H9 (cell line): ENCODE data around the gene CD247. TPM values are rescaled to one million over a fixed set of nuclear protein-coding genes. Genes with fewer than 3 reads are reported as not detected.

Source experiments
- DNase-seq: peaks from one replicate; pipeline ENCODE4 v3.0.0-alpha.2; 2017
- H2AFZ ChIP-seq: one replicate; pipeline ENCODE4 v1.6.1; 2013; ENCODE audit warnings: mild to moderate bottlenecking, low read length, control low read depth, moderate library complexity
- H2AK5ac ChIP-seq: 2 replicates; pipeline ENCODE4 v1.6.1; 2013; ENCODE audit warnings: low read length, control low read depth, mixed read lengths; ENCODE audit not compliant: insufficient read length
- H2BK120ac ChIP-seq: one replicate; pipeline ENCODE4 v1.6.1; 2013; ENCODE audit warnings: low read depth, mild to moderate bottlenecking, low read length, control low read depth, inconsistent platforms; ENCODE audit not compliant: poor library complexity, severe bottlenecking
- H2BK12ac ChIP-seq: 2 replicates; pipeline ENCODE4 v1.6.1; 2013; ENCODE audit warnings: low read length, control low read depth, mixed read lengths, low read depth; ENCODE audit not compliant: insufficient read length
- H2BK15ac ChIP-seq: 2 replicates; pipeline ENCODE4 v1.6.1; 2013; ENCODE audit warnings: low read depth, low read length, control low read depth
- H2BK20ac ChIP-seq: one replicate; pipeline ENCODE4 v1.6.1; 2013; ENCODE audit warnings: low read depth, mild to moderate bottlenecking, low read length, control low read depth, inconsistent platforms; ENCODE audit not compliant: poor library complexity, severe bottlenecking
- H2BK5ac ChIP-seq: 2 replicates; pipeline ENCODE4 v1.6.1; 2013; ENCODE audit warnings: low read length, control low read depth, mixed read lengths; ENCODE audit not compliant: insufficient read length
- H3K14ac ChIP-seq: 2 replicates; pipeline ENCODE4 v1.6.1; 2013; ENCODE audit warnings: low read length, control low read depth; ENCODE audit not compliant: insufficient read depth
- H3K18ac ChIP-seq: 2 replicates; pipeline ENCODE4 v1.6.1; 2013; ENCODE audit warnings: low read depth, mild to moderate bottlenecking, mixed read lengths, low read length, control low read depth; ENCODE audit not compliant: insufficient read length
- H3K23ac ChIP-seq: 2 replicates; pipeline ENCODE4 v1.6.1; 2013; ENCODE audit warnings: low read length, control low read depth, mixed read lengths, low read depth; ENCODE audit not compliant: insufficient read length
- H3K23me2 ChIP-seq: 2 replicates; pipeline ENCODE4 v1.6.1; 2013; ENCODE audit warnings: low read depth, mild to moderate bottlenecking, mixed read lengths, low read length, control low read depth; ENCODE audit not compliant: insufficient read length, poor library complexity, severe bottlenecking
- H3K27ac ChIP-seq: 2 replicates; pipeline ENCODE4 v1.5.1; 2013; ENCODE audit warnings: low read length, control low read depth, mixed read lengths, low read depth; ENCODE audit not compliant: insufficient read length
- H3K27me3 ChIP-seq: 2 replicates; pipeline ENCODE4 v1.6.1; 2013; ENCODE audit warnings: low read length, control low read depth, inconsistent platforms; ENCODE audit not compliant: insufficient read depth
- H3K4ac ChIP-seq: 2 replicates; pipeline ENCODE4 v1.6.1; 2013; ENCODE audit warnings: low read depth, mild to moderate bottlenecking, control low read depth, inconsistent platforms, low read length, moderate library complexity
- H3K4me1 ChIP-seq: 2 replicates; pipeline ENCODE4 v1.6.1; 2013; ENCODE audit warnings: low read length, control low read depth, inconsistent platforms; ENCODE audit not compliant: insufficient read depth
- H3K4me2 ChIP-seq: 2 replicates; pipeline ENCODE4 v1.6.1; 2013; ENCODE audit warnings: low read length, control low read depth, mixed read lengths; ENCODE audit not compliant: insufficient read length, insufficient read depth
- H3K56ac ChIP-seq: 2 replicates; pipeline ENCODE4 v1.6.1; 2013; ENCODE audit warnings: low read depth, mild to moderate bottlenecking, mixed read lengths, low read length, control low read depth; ENCODE audit not compliant: insufficient read length
- H3K79me1 ChIP-seq: 2 replicates; pipeline ENCODE4 v1.6.1; 2013; ENCODE audit warnings: low read depth, mild to moderate bottlenecking, moderate library complexity, low read length, control low read depth, inconsistent platforms; ENCODE audit not compliant: insufficient read depth, poor library complexity, severe bottlenecking
- H3K79me2 ChIP-seq: 2 replicates; pipeline ENCODE4 v1.6.1; 2013; ENCODE audit warnings: low read length, control low read depth, inconsistent platforms; ENCODE audit not compliant: insufficient read depth
- H3K9ac ChIP-seq: 2 replicates; pipeline ENCODE4 v1.6.1; 2013; ENCODE audit warnings: low read length, control low read depth, mixed read lengths; ENCODE audit not compliant: insufficient read length; ENCODE audit errors: extremely low read depth
- H3K9me3 ChIP-seq: one replicate; pipeline ENCODE4 v1.6.1; 2013; ENCODE audit warnings: low read depth, low read length, inconsistent platforms; ENCODE audit not compliant: control insufficient read depth
- H3T11ph ChIP-seq: one replicate; pipeline ENCODE4 v1.6.1; 2013; ENCODE audit warnings: mild to moderate bottlenecking, low read length, control low read depth, inconsistent platforms
- H4K20me1 ChIP-seq: one replicate; pipeline ENCODE4 v1.6.1; 2013; ENCODE audit not compliant: control insufficient read depth, insufficient read length, insufficient read depth
- H4K5ac ChIP-seq: 2 replicates; pipeline ENCODE4 v1.6.1; 2013; ENCODE audit warnings: low read depth, mild to moderate bottlenecking, mixed read lengths, low read length, control low read depth; ENCODE audit not compliant: insufficient read length
- H4K8ac ChIP-seq: replicated peaks from 2 replicates; pipeline ENCODE4 v1.6.1; 2013; ENCODE audit warnings: low read length, control low read depth, mixed read lengths, low read depth; ENCODE audit not compliant: insufficient read length
- H4K91ac ChIP-seq: 2 replicates; pipeline ENCODE4 v1.6.1; 2013; ENCODE audit warnings: low read depth, mild to moderate bottlenecking, moderate library complexity, mixed read lengths, low read length, control low read depth; ENCODE audit not compliant: insufficient read length
- H3K27ac Mint-ChIP-seq, 3 experiments: 2 replicates in 2 of 3; 3 replicates in 1 of 3; pipeline ENCODE4 v1.8.0; 2020 to 2021; ENCODE audit warnings: mixed read lengths in 3 of 3, mild to moderate bottlenecking in 1 of 3, moderate library complexity in 1 of 3
- H3K27me3 Mint-ChIP-seq: 2 replicates; pipeline ENCODE4 v1.8.0; 2021; ENCODE audit warnings: low read depth, mild to moderate bottlenecking, moderate library complexity, mixed read lengths
- H3K36me3 Mint-ChIP-seq, 3 experiments: 2 replicates in 2 of 3; 3 replicates in 1 of 3; pipeline ENCODE4 v1.8.0; 2020 to 2021; ENCODE audit warnings: low read depth in 3 of 3, mixed read lengths in 3 of 3; ENCODE audit not compliant: insufficient read depth in 1 of 3
- H3K4me1 Mint-ChIP-seq, 2 experiments: 2 replicates each; pipeline ENCODE4 v1.8.0; 2020; ENCODE audit warnings: mixed read lengths in 2 of 2
- H3K4me3 Mint-ChIP-seq, 2 experiments: 2 replicates in 1 of 2; 3 replicates in 1 of 2; pipeline ENCODE4 v1.8.0; 2020 to 2021; ENCODE audit warnings: mild to moderate bottlenecking in 2 of 2, mixed read lengths in 2 of 2, moderate library complexity in 1 of 2
- H3K9me3 Mint-ChIP-seq, 2 experiments: 2 replicates in 1 of 2; 3 replicates in 1 of 2; pipeline ENCODE4 v1.8.0; 2020; ENCODE audit warnings: mild to moderate bottlenecking in 2 of 2, mixed read lengths in 2 of 2, moderate library complexity in 1 of 2
- CTCF ChIP-seq: fragments of 200-600 bp; sonication (generic); conservative IDR thresholded peaks from 3 replicates; pipeline ENCODE4 v1.8.0; 2021; ENCODE audit warnings: antibody characterized with exemption, mild to moderate bottlenecking
- WGBS: extraction: QIAGEN DNeasy Blood & Tissue Kit; methylation state at CpG from one replicate; pipeline ENCODE4 v1.1.7; 2013; ENCODE audit warnings: missing lambda C conversion rate, low lambda C conversion rate, mixed read lengths; ENCODE audit not compliant: insufficient read length; ENCODE audit errors: extremely low coverage; 5-methylcytosine and 5-hydroxymethylcytosine counted together
- total RNA-seq: library from RNA; stranded (reverse); gene quantifications from 2 replicates; pipeline ENCODE4 v1.2.1, GENCODE V29; 2021

CD247 gene
- total RNA-seq, 1 experiment from 2014 or later, result 1.2 TPM

DNA sequence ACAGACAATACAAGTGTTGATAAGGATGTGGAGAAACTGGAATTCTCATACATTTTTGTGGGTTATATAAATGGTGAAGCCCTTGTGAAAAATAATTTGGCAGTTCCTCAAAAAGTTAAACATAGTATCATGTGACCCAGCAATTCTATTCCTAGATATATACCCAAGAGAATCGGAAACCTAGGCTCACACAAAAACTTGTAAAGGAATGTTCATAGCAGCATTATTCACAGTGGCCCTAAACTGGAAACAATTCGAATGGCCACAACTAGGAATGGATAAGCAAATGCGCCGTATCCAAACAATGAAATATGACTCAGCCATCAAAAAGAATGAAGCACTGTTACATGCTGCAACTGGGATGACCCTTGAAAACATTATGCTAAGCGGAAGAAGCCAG, 3.9 kb upstream of the CD247 start:
- Histone ChIP-seq H3K4me1 (no peaks in the 10 kb centered on the region), H2AK5ac (no peak overlapping the region), H3T11ph (no peak overlapping the region), H3K56ac (no peak overlapping the region), H2BK12ac (no peak overlapping the region), H3K9ac (no peak overlapping the region), H4K20me1 (no peaks in the 10 kb centered on the region), H3K23ac (no peak overlapping the region), H3K4me2 (no peak overlapping the region), H3K18ac (no peak overlapping the region), H3K79me1 (no peaks in the 10 kb centered on the region), H2AFZ (no peak overlapping the region), H3K23me2 (no peaks in the 10 kb centered on the region), H2BK15ac (no peak overlapping the region), H4K5ac (no peak overlapping the region), H3K79me2 (no peaks in the 10 kb centered on the region), H4K91ac (no peak overlapping the region), H3K27ac (no peak overlapping the region), H4K8ac (no peak overlapping the region), H3K14ac (no peak overlapping the region), H3K27me3 (no peaks in the 10 kb centered on the region), H2BK20ac (no peak overlapping the region), H3K9me3 (no peaks in the 10 kb centered on the region), H2BK120ac (no peak overlapping the region), H3K4ac (no peak overlapping the region), H2BK5ac (no peak overlapping the region)
- WGBS, result no CpG with 5 or more reads among the region's 5 CpGs
- Mint-ChIP-seq H3K4me3 (no peak overlapping the region), H3K27ac (no peak overlapping the region), H3K36me3 (no peaks in the 10 kb centered on the region), H3K4me1 (peaks cover 1 to 3% of the 10 kb centered on the region in 2 experiments; a peak in 3 of 4 replicates), H3K27me3 (peaks cover 21% of the 10 kb centered on the region), H3K9me3 (no peaks in the 10 kb centered on the region)
- TF ChIP-seq CTCF, result no peak
- no peak for DNase-seq
